GM23338 (cell line): Measurements from ENCODE around the gene CLCN4. TPM values are rescaled to one million over a fixed set of nuclear protein-coding genes. Genes with fewer than 3 reads are reported as not detected.

Experiments used
- ATAC-seq: fragments of 200-7000 bp; cut with Tn5 transposase; 3 replicates; pipeline ENCODE4 v1.9.1; 2020
- DNase-seq: peaks from one replicate; pipeline ENCODE4 v3.0.0-alpha.2; 2015; ENCODE audit warnings: low spot score
- H2AFZ ChIP-seq: fragments of 200-600 bp; sonication (generic); 2 replicates; pipeline ENCODE4 v1.8.0; 2016; ENCODE audit warnings: antibody characterized with exemption, mild to moderate bottlenecking, moderate library complexity
- H3F3A ChIP-seq: fragments of 200-600 bp; sonication (generic); replicated peaks from 2 replicates; pipeline ENCODE4 v1.8.0; 2017; ENCODE audit warnings: antibody characterized with exemption, mixed run types, low read depth
- H3K27ac ChIP-seq: fragments of 200-600 bp; sonication (generic); 2 replicates; pipeline ENCODE4 v1.6.1; 2016; ENCODE audit warnings: low read depth
- H3K27me3 ChIP-seq: fragments of 200-600 bp; sonication (generic); 2 replicates; pipeline ENCODE4 v1.8.0; 2016; ENCODE audit warnings: mild to moderate bottlenecking, mixed run types, moderate library complexity; ENCODE audit not compliant: insufficient read depth
- H3K36me3 ChIP-seq: fragments of 200-600 bp; sonication (generic); 2 replicates; pipeline ENCODE4 v1.8.0; 2016; ENCODE audit warnings: mild to moderate bottlenecking; ENCODE audit not compliant: insufficient read depth
- H3K4me1 ChIP-seq: fragments of 200-600 bp; sonication (generic); 2 replicates; pipeline ENCODE4 v1.8.0; 2016; ENCODE audit warnings: mild to moderate bottlenecking, moderate library complexity; ENCODE audit not compliant: insufficient read depth
- H3K4me2 ChIP-seq: fragments of 200-600 bp; sonication (generic); 2 replicates; pipeline ENCODE4 v1.7.1; 2017; ENCODE audit warnings: mixed run types
- H3K4me3 ChIP-seq: fragments of 200-600 bp; sonication (generic); 2 replicates; pipeline ENCODE4 v1.6.1; 2016; ENCODE audit warnings: mixed run types
- H3K79me2 ChIP-seq: fragments of 200-600 bp; sonication (generic); replicated peaks from 2 replicates; pipeline ENCODE4 v1.8.0; 2017; ENCODE audit warnings: mild to moderate bottlenecking; ENCODE audit not compliant: insufficient read depth
- H3K9me2 ChIP-seq: fragments of 200-600 bp; sonication (generic); 2 replicates; pipeline ENCODE4 v1.8.0; 2017; ENCODE audit not compliant: insufficient read depth
- H4K20me1 ChIP-seq: fragments of 200-600 bp; sonication (generic); replicated peaks from 2 replicates; pipeline ENCODE4 v1.8.0; 2017; ENCODE audit warnings: mild to moderate bottlenecking; ENCODE audit not compliant: insufficient read depth
- H3K27ac Mint-ChIP-seq: 2 replicates; pipeline ENCODE4 v1.8.0; 2020; ENCODE audit warnings: inconsistent platforms, mild to moderate bottlenecking, moderate library complexity, mixed read lengths
- H3K27me3 Mint-ChIP-seq: 3 replicates; pipeline ENCODE4 v1.8.0; 2022; ENCODE audit warnings: low read depth, mild to moderate bottlenecking, moderate library complexity, mixed read lengths, inconsistent platforms; ENCODE audit not compliant: insufficient read depth, poor library complexity
- H3K36me3 Mint-ChIP-seq: 3 replicates; pipeline ENCODE4 v1.8.0; 2021; ENCODE audit warnings: low read depth, mild to moderate bottlenecking, inconsistent platforms, moderate library complexity, mixed read lengths
- H3K4me1 Mint-ChIP-seq: 3 replicates; pipeline ENCODE4 v1.8.0; 2020; ENCODE audit warnings: mild to moderate bottlenecking, inconsistent platforms, mixed read lengths
- H3K4me3 Mint-ChIP-seq: 3 replicates; pipeline ENCODE4 v1.8.0; 2021; ENCODE audit warnings: moderate library complexity, mild to moderate bottlenecking, inconsistent platforms, mixed read lengths
- H3K9me3 Mint-ChIP-seq: 3 replicates; pipeline ENCODE4 v1.8.0; 2020; ENCODE audit warnings: moderate library complexity, mild to moderate bottlenecking, inconsistent platforms, mixed read lengths
- CREB1 ChIP-seq: fragments of 250-450 bp; sonication (Bioruptor Pico); IDR thresholded peaks from 2 replicates; pipeline ENCODE4 v1.5.0; 2020; ENCODE audit warnings: low read depth, mild to moderate bottlenecking, moderate library complexity
- CTCF ChIP-seq, 2 experiments: fragments of 200-600 bp in 1 of 2; sonication (generic) in 1 of 2; conservative IDR thresholded peaks; 2 replicates each; pipeline versions ENCODE4 v1.5.1 to v1.6.1; 2016 to 2017; ENCODE audit warnings: antibody characterized with exemption in 2 of 2, low read depth in 2 of 2, mild to moderate bottlenecking in 2 of 2, moderate library complexity in 1 of 2
- JUNB ChIP-seq: IDR thresholded peaks from one replicate; pipeline ENCODE4 v1.6.1; 2016; ENCODE audit warnings: antibody characterized with exemption; ENCODE audit not compliant: unreplicated experiment
- POLR2AphosphoS5 ChIP-seq: IDR thresholded peaks from 2 replicates; pipeline ENCODE4 v1.6.1; 2016; ENCODE audit warnings: antibody characterized with exemption, low read depth
- REST ChIP-seq: IDR thresholded peaks from one replicate; pipeline ENCODE4 v1.6.1; 2018; ENCODE audit warnings: antibody characterized with exemption; ENCODE audit not compliant: unreplicated experiment
- ZNF462 ChIP-seq: fragments of 250-450 bp; sonication (Bioruptor Pico); IDR thresholded peaks from 2 replicates; pipeline ENCODE4 v1.5.0; 2020; ENCODE audit warnings: mild to moderate bottlenecking, moderate library complexity
- polyA plus RNA-seq: library from polyadenylated mRNA; unstranded; fragments of >200 nt; fragmentation: Nextera tagmentation; extraction: Ambion mirVana; gene quantifications from 2 replicates; pipeline ENCODE4 v1.2.1, GENCODE V29; 2016
- total RNA-seq: library from RNA; depleted of rRNA; stranded (reverse); fragments of >200 nt; shearing (Covaris generic); gene quantifications from 2 replicates; pipeline ENCODE4 v1.2.3, GENCODE V29; 2014

Gene CLCN4
- total and polyA plus RNA-seq, 2 experiments from 2014 or later = 1.2 to 4.9 TPM

DNA sequence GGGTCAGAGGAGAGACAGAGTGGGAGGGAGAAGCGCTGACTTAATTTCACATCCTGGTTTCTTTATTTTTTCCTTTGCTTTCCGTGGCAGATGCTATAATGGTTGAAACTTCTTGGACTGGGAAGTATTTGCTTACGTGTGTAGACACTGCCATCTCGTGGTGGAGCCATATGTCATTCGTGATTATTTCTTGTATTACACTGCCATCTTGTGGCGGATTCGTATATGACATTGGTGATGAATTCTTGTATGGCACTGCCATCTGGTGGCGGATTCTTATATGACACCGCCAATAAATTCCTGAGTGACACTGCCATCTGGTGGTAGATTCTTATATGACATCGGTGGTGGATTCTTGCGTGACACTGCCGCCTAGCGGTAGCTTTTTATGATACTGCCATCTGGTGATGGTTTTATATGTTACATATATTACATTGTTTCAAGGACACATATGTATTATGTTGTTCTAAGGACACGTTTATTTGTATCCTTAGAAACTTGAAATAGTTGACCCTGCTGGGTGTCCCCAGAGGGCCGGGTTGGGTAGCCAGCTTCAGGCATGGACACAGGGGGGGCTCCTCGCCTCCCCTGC lies 37.3 kb upstream of the CLCN4 start:
- peak; percentile 50; the same call in 1 of the 2 replicates for TF ChIP-seq CREB1 (CRISPR knock-in tag)
- TF ChIP-seq CTCF (conservative IDR thresholded peaks at IDR 0.05; ENCODE audit: low read depth in 2 of 2) = peak; percentile 99 to 100
- TF ChIP-seq POLR2AphosphoS5 = peak; percentile 71
- no peak for TF ChIP-seq REST
- TF ChIP-seq ZNF462 = no peak
- TF ChIP-seq JUNB = no peak
- Mint-ChIP-seq H3K9me3 (peaks cover 45% of the 10 kb centered on the region), H3K27ac (no peak overlapping the region), H3K27me3 (peaks cover 2% of the 10 kb centered on the region), H3K36me3 (peaks cover 76% of the 10 kb centered on the region), H3K4me1 (no peaks in the 10 kb centered on the region), H3K4me3 (no peak overlapping the region)
- Histone ChIP-seq H3K36me3 (peaks cover 4% of the 10 kb centered on the region; the same call in 1 of the 2 replicates), H2AFZ (no peak overlapping the region), H3K9me2 (no peaks in the 10 kb centered on the region), H4K20me1 (no peaks in the 10 kb centered on the region), H3K27me3 (no peaks in the 10 kb centered on the region), H3K4me1 (no peaks in the 10 kb centered on the region), H3F3A (no peaks in the 10 kb centered on the region), H3K4me2 (no peak overlapping the region), H3K27ac (no peak overlapping the region), H3K4me3 (no peak overlapping the region), H3K79me2 (no peaks in the 10 kb centered on the region)
- no peak for ATAC-seq
- DNase-seq = peak; percentile 72
